Measurements from ENCODE around the gene NCCRP1. TPM values are rescaled to one million over a fixed set of nuclear protein-coding genes. Genes with fewer than 3 reads are reported as not detected.

NCCRP1 gene
- total RNA-seq, 3 donors from 2014 or later, result 0.66 to 2.9 TPM; not detected in 1

DNA sequence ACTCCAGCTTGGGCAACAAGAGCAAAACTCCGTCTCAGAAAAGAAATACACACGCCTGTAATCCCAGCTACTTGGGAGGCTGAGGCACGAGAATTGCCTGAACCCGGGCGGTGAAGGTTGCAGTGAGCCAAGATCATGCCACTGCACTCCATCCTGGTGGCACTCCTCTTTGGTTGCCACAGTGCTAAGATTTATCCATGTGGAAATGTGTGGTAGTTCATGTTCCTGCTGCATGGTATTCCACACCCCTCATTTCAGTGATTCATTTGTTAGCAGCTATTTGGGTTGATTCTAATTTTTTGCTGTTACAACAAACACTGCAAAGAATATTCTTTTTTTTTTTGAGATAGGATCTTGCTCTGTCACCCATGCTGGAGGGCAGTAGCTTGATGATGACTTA lies 35.9 kb downstream of the NCCRP1 start:
- TF ChIP-seq, protein P1, sequence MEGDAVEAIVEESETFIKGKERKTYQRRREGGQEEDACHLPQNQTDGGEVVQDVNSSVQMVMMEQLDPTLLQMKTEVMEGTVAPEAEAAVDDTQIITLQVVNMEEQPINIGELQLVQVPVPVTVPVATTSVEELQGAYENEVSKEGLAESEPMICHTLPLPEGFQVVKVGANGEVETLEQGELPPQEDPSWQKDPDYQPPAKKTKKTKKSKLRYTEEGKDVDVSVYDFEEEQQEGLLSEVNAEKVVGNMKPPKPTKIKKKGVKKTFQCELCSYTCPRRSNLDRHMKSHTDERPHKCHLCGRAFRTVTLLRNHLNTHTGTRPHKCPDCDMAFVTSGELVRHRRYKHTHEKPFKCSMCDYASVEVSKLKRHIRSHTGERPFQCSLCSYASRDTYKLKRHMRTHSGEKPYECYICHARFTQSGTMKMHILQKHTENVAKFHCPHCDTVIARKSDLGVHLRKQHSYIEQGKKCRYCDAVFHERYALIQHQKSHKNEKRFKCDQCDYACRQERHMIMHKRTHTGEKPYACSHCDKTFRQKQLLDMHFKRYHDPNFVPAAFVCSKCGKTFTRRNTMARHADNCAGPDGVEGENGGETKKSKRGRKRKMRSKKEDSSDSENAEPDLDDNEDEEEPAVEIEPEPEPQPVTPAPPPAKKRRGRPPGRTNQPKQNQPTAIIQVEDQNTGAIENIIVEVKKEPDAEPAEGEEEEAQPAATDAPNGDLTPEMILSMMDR (IDR thresholded peaks at IDR 0.05), result no peak
- TF ChIP-seq POLR2AphosphoS5 (IDR thresholded peaks at IDR 0.05) (no peak), POLR2A (IDR thresholded peaks at IDR 0.05) (no peak)
- intact Hi-C loops (cut with DNase I; ENCODE audit: low total_unique reads), result no loop called here
- H3K4me1 ChIP-seq, result no peaks in the 10 kb centered on the region
- no peaks in the 10 kb centered on the region for H3K36me3 ChIP-seq
- no peaks in the 10 kb centered on the region for H3K27me3 ChIP-seq
- peaks cover 0 to 4% of the 10 kb centered on the region in 2 donors for H3K9me3 ChIP-seq
- no peak overlapping the region for H3K27ac ChIP-seq
- H3K4me3 ChIP-seq, result no peak overlapping the region
- DNase-seq (ENCODE audit: low spot score in 2 of 2), result no peak

DNA sequence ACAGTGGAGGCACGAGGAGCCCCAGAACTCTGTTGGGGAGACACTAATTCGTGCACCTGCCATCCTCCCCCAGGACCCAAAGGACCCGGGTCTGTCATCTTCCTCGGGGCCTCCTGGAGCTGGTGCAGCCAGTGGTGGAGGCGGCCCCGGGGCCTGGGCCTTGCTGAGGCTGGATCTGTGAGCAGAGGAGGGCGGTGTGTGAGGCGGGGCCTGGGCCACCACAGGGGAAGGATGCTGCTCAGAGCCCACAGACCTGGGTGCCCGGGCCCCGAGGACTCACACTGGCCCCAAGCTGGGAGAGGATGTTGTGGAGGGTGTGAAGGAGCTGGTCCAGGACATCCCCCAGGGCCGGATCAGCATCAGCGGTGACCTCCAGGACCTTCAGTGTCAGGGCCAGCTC lies 39.8 kb downstream of the NCCRP1 start:
- no peak overlapping the region for H3K4me3 ChIP-seq
- H3K27me3 ChIP-seq, result no peaks in the 10 kb centered on the region
- H3K36me3 ChIP-seq, result no peaks in the 10 kb centered on the region
- no peaks in the 10 kb centered on the region for H3K4me1 ChIP-seq
- no peak for TF ChIP-seq POLR2AphosphoS5 (IDR thresholded peaks at IDR 0.05)
- TF ChIP-seq, protein P1 (IDR thresholded peaks at IDR 0.05), result no peak
- TF ChIP-seq POLR2A (IDR thresholded peaks at IDR 0.05), result no peak
- intact Hi-C loops (cut with DNase I; ENCODE audit: low total_unique reads), result no loop called here
- no peak overlapping the region for H3K27ac ChIP-seq
- no peaks in the 10 kb centered on the region for H3K9me3 ChIP-seq
- DNase-seq (ENCODE audit: low spot score in 2 of 2), result no peak

DNA sequence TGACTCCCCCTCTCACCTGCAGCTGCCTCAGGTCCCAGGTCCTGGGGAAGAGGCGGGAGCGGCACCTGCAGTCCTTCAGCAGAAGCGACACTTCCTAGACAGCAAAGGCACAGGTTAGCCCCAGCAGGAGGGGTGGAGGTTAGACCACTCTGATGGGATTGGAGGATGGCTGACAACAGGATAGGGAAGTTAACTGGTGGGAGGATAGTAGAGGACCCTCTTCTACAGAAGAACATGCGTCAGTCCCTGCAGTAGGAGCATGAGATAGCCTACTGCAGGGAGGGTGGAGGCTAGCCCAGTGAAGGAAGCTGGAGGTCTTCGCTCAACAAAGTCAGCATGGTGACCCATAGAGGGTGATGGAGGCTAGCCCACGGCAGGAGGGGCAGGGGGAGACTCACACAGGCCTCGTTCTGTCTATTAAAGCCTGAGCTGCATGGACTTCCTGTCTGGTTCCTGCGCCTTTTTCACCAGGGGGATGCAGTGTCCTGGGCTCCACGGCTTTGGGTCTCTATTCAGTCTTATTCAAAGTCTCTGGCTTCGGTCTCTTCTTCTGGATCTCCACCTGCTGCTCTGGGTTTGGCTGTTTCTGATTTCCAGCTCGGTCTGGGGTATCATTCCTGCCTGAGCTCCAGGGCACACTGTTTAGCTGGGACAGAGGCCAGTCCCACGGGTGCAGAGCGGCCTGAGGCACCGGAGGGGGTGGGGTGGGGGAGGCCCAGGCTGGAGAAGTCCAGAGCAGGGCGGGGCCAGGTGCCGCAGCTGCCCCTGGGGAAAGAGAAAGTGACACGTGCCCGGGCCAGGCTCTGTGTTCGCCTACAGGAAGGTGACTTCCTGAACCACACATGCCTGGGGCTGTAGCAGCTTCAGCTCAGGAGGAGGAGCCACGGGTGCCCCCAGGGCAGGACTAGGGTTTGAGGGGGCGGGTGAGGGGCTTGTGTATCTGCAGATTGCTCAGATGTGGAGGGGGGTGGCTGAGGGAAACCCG lies 40.7 kb downstream of the NCCRP1 start:
- H3K36me3 ChIP-seq, result no peaks in the 10 kb centered on the region
- TF ChIP-seq POLR2AphosphoS5 (IDR thresholded peaks at IDR 0.05), result no peak
- TF ChIP-seq, protein P1 (IDR thresholded peaks at IDR 0.05), result no peak
- TF ChIP-seq POLR2A (IDR thresholded peaks at IDR 0.05), result no peak
- peak; percentile 18 to 61 for DNase-seq (ENCODE audit: low spot score in 2 of 2)
- no peaks in the 10 kb centered on the region for H3K27me3 ChIP-seq
- intact Hi-C loops (cut with DNase I; ENCODE audit: low total_unique reads), result no loop called here
- no peaks in the 10 kb centered on the region for H3K9me3 ChIP-seq
- no peak overlapping the region for H3K27ac ChIP-seq
- H3K4me3 ChIP-seq, result peak overlapping the region in 1 of 3 donors; percentile 19
- no peaks in the 10 kb centered on the region for H3K4me1 ChIP-seq

DNA sequence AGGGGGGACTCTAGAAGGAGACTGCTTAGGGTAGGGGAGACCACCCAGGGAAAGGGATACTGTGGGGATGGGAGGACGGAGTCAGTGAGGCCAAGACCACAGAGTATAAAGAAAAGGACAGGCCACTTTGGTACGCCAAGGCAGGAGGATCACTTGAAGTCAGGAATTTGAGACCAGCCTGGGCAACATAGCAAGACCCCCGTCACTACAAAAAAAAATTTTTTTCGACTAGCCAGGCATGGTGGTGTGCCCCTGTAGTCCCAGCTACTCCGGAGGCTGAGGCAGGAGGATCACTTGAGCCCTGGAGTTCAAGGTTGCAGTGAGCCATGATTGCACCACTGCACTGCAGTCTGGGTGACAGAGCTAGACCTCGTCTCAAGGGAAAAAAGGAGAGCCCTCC lies 41.4 kb downstream of the NCCRP1 start:
- Histone ChIP-seq H3K4me1 (no peaks in the 10 kb centered on the region), H3K36me3 (no peaks in the 10 kb centered on the region), H3K27me3 (no peaks in the 10 kb centered on the region), H3K4me3 (no peak overlapping the region), H3K27ac (no peak overlapping the region), H3K9me3 (no peaks in the 10 kb centered on the region)
- intact Hi-C loops (cut with DNase I; ENCODE audit: low total_unique reads), result no loop called here
- DNase-seq (ENCODE audit: low spot score in 2 of 2), result no peak
- TF ChIP-seq POLR2A (IDR thresholded peaks at IDR 0.05) (no peak), POLR2AphosphoS5 (IDR thresholded peaks at IDR 0.05) (no peak)
- TF ChIP-seq, protein P1 (IDR thresholded peaks at IDR 0.05), result no peak

DNA sequence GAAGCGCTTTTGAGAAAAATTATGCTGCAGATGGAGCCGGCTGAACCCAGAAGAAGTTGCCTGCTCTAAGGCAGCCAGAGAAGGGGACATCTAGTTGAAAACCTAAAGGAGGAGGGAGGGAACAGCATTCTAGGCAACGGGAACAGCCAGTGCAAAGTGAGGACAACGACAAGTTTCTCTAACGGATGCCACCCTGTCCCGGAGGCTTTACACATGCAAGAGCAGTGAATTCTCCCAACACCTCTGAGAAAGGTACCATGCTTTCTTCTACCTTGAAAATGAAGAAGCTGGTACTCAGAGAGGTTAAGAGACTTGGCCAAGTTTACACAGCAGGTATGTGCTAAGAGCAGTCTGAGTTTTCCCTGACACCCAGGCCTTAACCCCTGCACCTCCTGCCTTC lies 42.2 kb downstream of the NCCRP1 start:
- no peaks in the 10 kb centered on the region for H3K27me3 ChIP-seq
- no peak for DNase-seq (ENCODE audit: low spot score in 2 of 2)
- intact Hi-C loops (cut with DNase I; ENCODE audit: low total_unique reads), result no loop called here
- TF ChIP-seq POLR2A (IDR thresholded peaks at IDR 0.05), result no peak
- no peak for TF ChIP-seq POLR2AphosphoS5 (IDR thresholded peaks at IDR 0.05)
- TF ChIP-seq, protein P1 (IDR thresholded peaks at IDR 0.05), result no peak
- no peaks in the 10 kb centered on the region for H3K4me1 ChIP-seq
- H3K9me3 ChIP-seq, result no peaks in the 10 kb centered on the region
- H3K4me3 ChIP-seq, result no peak overlapping the region
- no peak overlapping the region for H3K27ac ChIP-seq
- no peaks in the 10 kb centered on the region for H3K36me3 ChIP-seq
